ENCODE measurements around the gene CDKN2B-AS1. TPM values are rescaled to one million over a fixed set of nuclear protein-coding genes. Genes with fewer than 3 reads are reported as not detected.

Gene CDKN2B-AS1
- total RNA-seq: 1 to 10 TPM; 6.4 to 6.6 TPM

GRCh38 chr9:21994556-21995005, at the start of gene CDKN2B-AS1:
TSS of gene CDKN2B-AS1 (plus strand) at chr9:21994791.

GRCh38 chr9:21993893-21994555, 567 bp upstream of the CDKN2B-AS1 start, which contains the start of gene CDKN2A:
TSS of gene CDKN2A (minus strand) at chr9:21994392.

GRCh38 chr9:22008717-22009505, 14.3 kb downstream of the CDKN2B-AS1 start, which contains the start of gene CDKN2B:
TSS of gene CDKN2B (minus strand) at chr9:22009305. CDS start at chr9:22008953, 352 bp downstream.

Other genes starting within 250 kb of the CDKN2B-AS1 start
- 10 to 100 TPM; 53.4 to 56.1 TPM for gene MTAP, start 192.2 kb upstream of the CDKN2B-AS1 start, total RNA-seq
- 10 to 100 TPM; 34.2 to 35.1 TPM for gene CDKN2A, start 399 bp upstream of the CDKN2B-AS1 start, total RNA-seq
- gene CDKN2B, start 14.5 kb downstream of the CDKN2B-AS1 start, total RNA-seq: 1 to 10 TPM; 4.9 to 6.3 TPM

Data from activated naive CD4-positive, alpha-beta T cell treated with anti-CD3 and anti-CD28 coated beads, Interleukin-2, amount 10 ng/mL, durations not matched to agents 5 hours and 36 hours (primary cell).